ENCODE results near the gene ACER3.
A peak's percentile ranks its signal among the peaks of the same experiment; 100 is the strongest.
"Not testable (repeated sequence)": the region's sequence is repeated elsewhere in the genome, so short reads cannot be mapped to it uniquely, and the experiment has no call there.

Gene ACER3

GRCh38 chr11:76919887-76920746 is 59.4 kb downstream of the ACER3 start:
- DNase-seq (ENCODE audit: low spot score), result peak; percentile 85

- no peak for DNase-seq (ENCODE audit: low spot score)
These were observed 66.4 kb downstream of the ACER3 start for GRCh38 chr11:76927160-76927559.

GRCh38 chr11:76935042-76935441 is 74.3 kb downstream of the ACER3 start:
- DNase-seq (ENCODE audit: low spot score), result no peak

- DNase-seq (ENCODE audit: low spot score), result no peak
These were observed 78.5 kb downstream of the ACER3 start for GRCh38 chr11:76939219-76939631.

- DNase-seq (ENCODE audit: low spot score), result no peak
These were observed 83.5 kb downstream of the ACER3 start for GRCh38 chr11:76944225-76944624.

- DNase-seq (ENCODE audit: low spot score), result no peak
These were observed 85.5 kb downstream of the ACER3 start for GRCh38 chr11:76946223-76946622.

- DNase-seq (ENCODE audit: low spot score), result no peak
These were observed 86.5 kb downstream of the ACER3 start for GRCh38 chr11:76947190-76947589.

GRCh38 chr11:76947800-76948199 is 87.1 kb downstream of the ACER3 start:
- no peak for DNase-seq (ENCODE audit: low spot score)

GRCh38 chr11:76955459-76956114 is 94.9 kb downstream of the ACER3 start:
- no peak for DNase-seq (ENCODE audit: low spot score)

- DNase-seq (ENCODE audit: low spot score), result no peak
These were observed 102.1 kb downstream of the ACER3 start for GRCh38 chr11:76962583-76963416.

- DNase-seq (ENCODE audit: low spot score), result not testable (repeated sequence)
These were observed 102.9 kb downstream of the ACER3 start for GRCh38 chr11:76963417-76964168.

GRCh38 chr11:76972051-76972450 is 111.3 kb downstream of the ACER3 start:
- no peak for DNase-seq (ENCODE audit: low spot score)

- DNase-seq (ENCODE audit: low spot score), result no peak
These were observed 113.6 kb downstream of the ACER3 start for GRCh38 chr11:76974179-76974891.

GRCh38 chr11:76975513-76975912 is 114.8 kb downstream of the ACER3 start:
- DNase-seq (ENCODE audit: low spot score), result no peak

- no peak for DNase-seq (ENCODE audit: low spot score)
These were observed 117.1 kb downstream of the ACER3 start for GRCh38 chr11:76977791-76978190.

GRCh38 chr11:76978239-76978638 is 117.5 kb downstream of the ACER3 start:
- DNase-seq (ENCODE audit: low spot score), result no peak

- DNase-seq (ENCODE audit: low spot score), result no peak
These were observed 118.1 kb downstream of the ACER3 start for GRCh38 chr11:76978818-76979217.

- no peak for DNase-seq (ENCODE audit: low spot score)
These were observed 119.5 kb downstream of the ACER3 start for GRCh38 chr11:76980196-76980595.

- DNase-seq (ENCODE audit: low spot score), result no peak
These were observed 124.0 kb downstream of the ACER3 start for GRCh38 chr11:76984743-76985142.

GRCh38 chr11:76987203-76987602 is 126.5 kb downstream of the ACER3 start:
- no peak for DNase-seq (ENCODE audit: low spot score)

GRCh38 chr11:76990628-76991027 is 129.9 kb downstream of the ACER3 start:
- DNase-seq (ENCODE audit: low spot score), result no peak

Data from GM03348 (cell line).